ENCODE data around the gene IGLL1.

Gene IGLL1

DNA sequence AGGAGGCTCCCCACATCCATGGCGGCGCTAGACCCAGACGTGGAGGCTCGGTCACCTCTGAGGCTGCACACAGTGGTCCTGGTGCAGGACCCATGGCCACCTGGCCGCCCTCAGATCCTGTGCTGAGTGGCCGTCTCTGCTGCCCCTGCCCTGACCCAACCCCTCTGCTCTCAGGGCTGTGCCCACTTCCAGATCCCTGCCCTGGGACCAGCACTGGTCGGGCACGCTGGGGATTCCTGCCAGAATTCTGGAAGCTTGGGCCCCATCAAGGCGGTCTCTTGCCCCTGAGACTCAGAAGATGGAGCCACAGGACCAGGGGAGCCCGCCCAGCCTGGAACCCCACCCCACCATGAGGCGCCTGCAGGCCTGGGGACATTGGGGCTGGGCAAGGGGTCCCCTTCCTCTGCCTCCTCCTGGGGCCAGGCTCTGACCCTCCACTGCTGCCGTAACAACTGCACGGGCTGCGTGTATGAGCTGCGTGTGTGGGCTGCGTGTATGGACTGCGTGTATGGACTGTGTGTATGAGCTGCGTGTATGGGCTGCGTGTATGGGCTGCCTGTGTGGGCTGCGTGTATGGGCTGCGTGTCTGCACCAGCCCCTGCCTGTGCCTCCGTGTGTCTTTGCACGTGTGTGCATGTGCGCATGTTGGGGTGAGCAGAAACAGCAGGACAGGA lies 48.7 kb downstream of the IGLL1 start:
- in situ Hi-C loops (cut with HindIII; ENCODE audit: low pct_ligation_motif_present, low sequenced_read_pairs): no loop called here
- Histone ChIP-seq H3K27me3 (replicated peaks) (no peaks in the 10 kb centered on the region), H3K36me3 (replicated peaks) (no peaks in the 10 kb centered on the region), H3K27ac (no peak overlapping the region), H3K4me3 (ENCODE audit: low read depth, low read length) (no peak overlapping the region)
- TF ChIP-seq CTCF (IDR thresholded peaks at IDR 0.05; ENCODE audit: low read depth, low read length, missing control alignments): no peak
- DNase-seq: no peak

- H3K27ac ChIP-seq: no peak overlapping the region
- no peaks in the 10 kb centered on the region for H3K36me3 ChIP-seq (replicated peaks)
- in situ Hi-C loops (cut with HindIII; ENCODE audit: low pct_ligation_motif_present, low sequenced_read_pairs): no loop called here
- no peak for DNase-seq
- H3K27me3 ChIP-seq (replicated peaks): no peaks in the 10 kb centered on the region
- no peak for TF ChIP-seq CTCF (IDR thresholded peaks at IDR 0.05; ENCODE audit: low read depth, low read length, missing control alignments)
- H3K4me3 ChIP-seq (ENCODE audit: low read depth, low read length): no peak overlapping the region
Measured at GRCh38 chr22:23530766-23531282, 49.3 kb downstream of the IGLL1 start.

DNA sequence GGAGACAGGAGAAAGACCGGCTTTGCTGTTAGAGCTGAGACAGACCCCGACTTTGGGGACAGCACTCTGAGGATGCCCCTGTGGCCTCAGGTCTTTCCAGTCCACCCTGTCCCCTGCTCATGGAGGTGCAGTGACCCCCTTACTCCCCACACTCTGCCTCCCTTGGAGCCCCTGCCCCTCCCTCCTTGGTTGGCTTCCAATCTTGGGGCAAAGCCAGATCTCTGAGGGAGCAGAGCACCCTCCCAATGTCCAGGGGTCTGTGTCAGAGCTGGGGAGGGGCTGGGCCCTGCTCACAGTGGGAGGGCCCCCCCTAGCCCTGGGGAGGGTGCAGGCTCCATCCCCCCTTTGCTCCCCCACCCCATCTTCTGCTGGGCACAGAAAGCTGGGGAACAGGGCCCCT lies 50.0 kb downstream of the IGLL1 start:
- H3K36me3 ChIP-seq (replicated peaks): no peaks in the 10 kb centered on the region
- no peak overlapping the region for H3K4me3 ChIP-seq (ENCODE audit: low read depth, low read length)
- in situ Hi-C loops (cut with HindIII; ENCODE audit: low pct_ligation_motif_present, low sequenced_read_pairs): no loop called here
- H3K27me3 ChIP-seq (replicated peaks): no peaks in the 10 kb centered on the region
- no peak for DNase-seq
- H3K27ac ChIP-seq: no peak overlapping the region
- no peak for TF ChIP-seq CTCF (IDR thresholded peaks at IDR 0.05; ENCODE audit: low read depth, low read length, missing control alignments)

DNA sequence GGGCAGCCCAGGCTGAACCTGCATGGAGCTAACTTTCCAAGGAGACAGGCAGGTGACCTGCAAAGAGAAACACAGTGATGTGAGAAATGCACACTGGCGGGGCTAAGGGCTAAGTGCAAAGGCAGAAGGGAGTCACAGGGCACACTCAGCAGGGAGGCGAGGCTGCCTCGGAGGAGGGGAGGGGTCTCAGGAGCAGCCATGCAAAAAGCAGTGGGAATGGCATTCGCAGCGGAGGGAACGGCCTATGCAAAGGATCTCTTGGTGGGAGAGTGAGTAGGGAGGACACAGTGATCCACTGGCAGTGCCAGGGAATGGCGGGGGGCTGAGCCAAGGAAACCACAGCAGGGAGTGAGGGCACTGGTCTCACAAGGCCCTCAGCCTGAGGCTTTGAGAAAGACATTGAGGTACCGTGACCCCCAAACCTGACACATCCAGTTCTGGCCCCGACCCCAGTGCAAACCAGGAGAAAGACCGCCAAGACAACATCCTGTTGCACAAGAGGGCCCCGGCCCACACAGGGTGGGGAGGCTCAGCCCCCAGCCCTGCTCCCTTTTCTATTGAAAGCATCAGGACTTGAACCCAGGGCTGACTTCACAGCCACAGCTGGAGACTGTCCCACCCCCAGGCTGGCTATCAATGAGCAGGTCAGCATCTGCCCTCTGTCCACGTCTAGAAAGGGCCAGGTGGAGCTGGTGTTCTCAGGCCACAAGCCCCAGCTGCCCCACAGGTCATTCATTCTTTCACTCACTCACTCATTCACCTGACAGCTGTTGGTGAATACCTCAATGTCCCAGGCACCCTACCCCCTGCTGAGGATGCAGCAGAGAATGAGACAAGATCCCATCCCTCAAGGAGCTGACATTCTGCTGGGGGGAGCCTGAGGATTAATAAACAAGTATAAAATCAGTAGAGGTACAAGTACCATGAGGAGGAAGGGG lies 50.7 kb downstream of the IGLL1 start:
- DNase-seq: no peak
- Histone ChIP-seq H3K27ac (no peak overlapping the region), H3K4me3 (ENCODE audit: low read depth, low read length) (no peak overlapping the region), H3K27me3 (replicated peaks) (no peaks in the 10 kb centered on the region), H3K36me3 (replicated peaks) (no peaks in the 10 kb centered on the region)
- TF ChIP-seq CTCF (IDR thresholded peaks at IDR 0.05; ENCODE audit: low read depth, low read length, missing control alignments): no peak
- in situ Hi-C loops (cut with HindIII; ENCODE audit: low pct_ligation_motif_present, low sequenced_read_pairs): no loop called here

DNA sequence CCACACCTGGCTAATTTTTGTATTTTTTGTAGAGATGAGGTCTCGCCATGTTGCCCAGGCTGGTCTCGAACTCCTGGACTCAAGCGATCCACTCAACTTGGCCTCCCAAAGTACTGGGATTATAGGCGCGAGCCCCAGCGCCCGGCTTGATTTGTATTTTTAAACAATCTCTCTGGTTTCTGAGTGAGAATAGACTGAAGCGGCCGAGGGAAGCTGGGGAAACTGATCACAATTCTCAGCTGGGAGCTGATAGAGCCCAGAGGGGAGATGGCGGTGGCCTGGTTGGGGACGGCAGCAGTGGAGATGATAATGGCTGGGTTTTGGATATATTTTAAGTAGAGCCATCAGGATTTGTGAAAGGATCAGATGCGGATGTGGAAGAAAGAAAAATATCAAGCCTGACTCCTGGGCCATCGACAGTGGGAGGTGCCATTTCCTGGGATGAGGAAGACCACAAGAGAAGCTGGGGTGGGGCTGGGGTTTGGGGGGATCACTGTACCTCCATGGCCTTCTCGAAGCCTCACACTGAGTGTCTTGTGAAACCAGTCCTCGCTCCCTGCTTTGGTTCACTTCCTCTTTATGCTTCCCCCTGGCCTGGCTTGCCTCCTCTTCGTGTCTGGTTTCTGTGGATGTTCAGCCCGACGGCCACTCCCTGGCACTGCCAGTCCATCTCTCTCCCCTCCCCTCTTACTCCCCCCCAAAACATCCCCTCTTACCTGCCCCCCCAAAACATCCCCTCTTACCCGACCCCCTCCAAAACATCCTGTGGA lies 51.9 kb downstream of the IGLL1 start:
- Histone ChIP-seq H3K36me3 (replicated peaks) (no peaks in the 10 kb centered on the region), H3K4me3 (ENCODE audit: low read depth, low read length) (no peak overlapping the region), H3K27me3 (replicated peaks) (no peaks in the 10 kb centered on the region), H3K27ac (no peak overlapping the region)
- no peak for DNase-seq
- TF ChIP-seq CTCF (IDR thresholded peaks at IDR 0.05; ENCODE audit: low read depth, low read length, missing control alignments): no peak
- in situ Hi-C loops (cut with HindIII; ENCODE audit: low pct_ligation_motif_present, low sequenced_read_pairs): no loop called here

All from brain microvascular endothelial cell (primary cell).